ENCODE data around the gene PDCD10. TPM values are rescaled to one million over a fixed set of nuclear protein-coding genes. Genes with fewer than 3 reads are reported as not detected.

PDCD10 gene
- total RNA-seq, 2 experiments from 2014 or later = 72.5 to 82.9 TPM

GRCh38 chr3:167728632-167729323 is 5.9 kb downstream of the PDCD10 start:
- DNase-seq = no peak
- Mint-ChIP-seq H3K27me3 (no peaks in the 10 kb centered on the region), H3K9me3 (no peaks in the 10 kb centered on the region), H3K4me1 (peaks cover 46% of the 10 kb centered on the region), H3K36me3 (ENCODE audit: low read depth) (peaks cover 13% of the 10 kb centered on the region), H3K4me3 (no peak overlapping the region), H3K27ac (no peak overlapping the region)
- POLR2A ChIA-PET = no interaction called here
- CTCF ChIA-PET = no interaction called here

GRCh38 chr3:167728176-167728575 is 6.5 kb downstream of the PDCD10 start:
- Mint-ChIP-seq H3K27ac (no peak overlapping the region), H3K27me3 (no peaks in the 10 kb centered on the region), H3K36me3 (ENCODE audit: low read depth) (peaks cover 15% of the 10 kb centered on the region), H3K4me3 (no peak overlapping the region), H3K4me1 (peaks cover 43% of the 10 kb centered on the region), H3K9me3 (no peaks in the 10 kb centered on the region)
- no peak for DNase-seq
- ChIA-PET CTCF (interaction anchor here (1.2 kb wide), 1 partner anchor 13 kb away, joined by 3 read pairs; no protein-coding TSS in a partner anchor), POLR2A (no interaction called here)

GRCh38 chr3:167723872-167724271 is 10.8 kb downstream of the PDCD10 start:
- no peaks in the 10 kb centered on the region for H3K9me3 Mint-ChIP-seq
- peaks cover 30% of the 10 kb centered on the region for H3K36me3 Mint-ChIP-seq (ENCODE audit: low read depth)
- ChIA-PET CTCF (interaction anchor here (1.3 kb wide), 2 partner anchors 12 to 14 kb away, joined by 3 read pairs; no protein-coding TSS in a partner anchor), POLR2A (no interaction called here)
- no peak overlapping the region for H3K27ac Mint-ChIP-seq
- no peak for DNase-seq
- no peaks in the 10 kb centered on the region for H3K27me3 Mint-ChIP-seq
- peaks cover 34% of the 10 kb centered on the region for H3K4me1 Mint-ChIP-seq
- no peak overlapping the region for H3K4me3 Mint-ChIP-seq

GRCh38 chr3:167723025-167723512 is 11.6 kb downstream of the PDCD10 start:
- ChIA-PET CTCF (interaction anchor here (1.3 kb wide), 1 partner anchor 13 kb away, joined by 3 read pairs; no protein-coding TSS in a partner anchor), POLR2A (no interaction called here)
- no peak overlapping the region for H3K27ac Mint-ChIP-seq
- no peak for DNase-seq
- no peaks in the 10 kb centered on the region for H3K9me3 Mint-ChIP-seq
- no peaks in the 10 kb centered on the region for H3K27me3 Mint-ChIP-seq
- H3K4me3 Mint-ChIP-seq = no peak overlapping the region
- peaks cover 26% of the 10 kb centered on the region for H3K4me1 Mint-ChIP-seq
- H3K36me3 Mint-ChIP-seq (ENCODE audit: low read depth) = peaks cover 38% of the 10 kb centered on the region

- Mint-ChIP-seq H3K27ac (no peak overlapping the region), H3K4me3 (no peak overlapping the region), H3K4me1 (peaks cover 31% of the 10 kb centered on the region), H3K9me3 (peaks cover 4% of the 10 kb centered on the region), H3K27me3 (no peaks in the 10 kb centered on the region), H3K36me3 (ENCODE audit: low read depth) (peaks cover 74% of the 10 kb centered on the region)
- ChIA-PET CTCF (no interaction called here), POLR2A (no interaction called here)
- no peak for DNase-seq
Observed at GRCh38 chr3:167718582-167718981, 16.1 kb downstream of the PDCD10 start.

GRCh38 chr3:167716920-167717319 is 17.8 kb downstream of the PDCD10 start:
- CTCF ChIA-PET = no interaction called here

GRCh38 chr3:167714871-167715270 is 19.8 kb downstream of the PDCD10 start:
- Mint-ChIP-seq H3K27me3 (no peaks in the 10 kb centered on the region), H3K9me3 (peaks cover 4% of the 10 kb centered on the region), H3K36me3 (ENCODE audit: low read depth) (peaks cover 87% of the 10 kb centered on the region), H3K27ac (no peak overlapping the region), H3K4me1 (peaks cover 38% of the 10 kb centered on the region), H3K4me3 (no peak overlapping the region)
- DNase-seq = no peak
- ChIA-PET CTCF (interaction anchor here (1.2 to 1.5 kb wide), 2 partner anchors 9 to 13 kb away, joined by 3 read pairs; no protein-coding TSS in a partner anchor), POLR2A (no interaction called here)

More at GRCh38 chr3:167716920-167717319, 17.8 kb downstream of the PDCD10 start:
- peaks cover 42% of the 10 kb centered on the region for H3K4me1 Mint-ChIP-seq
- no peak overlapping the region for H3K4me3 Mint-ChIP-seq
- peaks cover 4% of the 10 kb centered on the region for H3K9me3 Mint-ChIP-seq
- no peak overlapping the region for H3K27ac Mint-ChIP-seq
- peaks cover 80% of the 10 kb centered on the region for H3K36me3 Mint-ChIP-seq (ENCODE audit: low read depth)
- H3K27me3 Mint-ChIP-seq = no peaks in the 10 kb centered on the region
- DNase-seq = no peak
- POLR2A ChIA-PET = no interaction called here

GRCh38 chr3:167712445-167712844 is 22.2 kb downstream of the PDCD10 start:
- H3K27ac Mint-ChIP-seq = no peak overlapping the region
- H3K4me1 Mint-ChIP-seq = peaks cover 40% of the 10 kb centered on the region
- CTCF ChIA-PET = no interaction called here
- peaks cover 4% of the 10 kb centered on the region for H3K9me3 Mint-ChIP-seq
- no peaks in the 10 kb centered on the region for H3K27me3 Mint-ChIP-seq
- H3K36me3 Mint-ChIP-seq (ENCODE audit: low read depth) = peaks cover 85% of the 10 kb centered on the region
- no peak overlapping the region for H3K4me3 Mint-ChIP-seq
- DNase-seq = no peak
- POLR2A ChIA-PET = no interaction called here

- no peaks in the 10 kb centered on the region for H3K27me3 Mint-ChIP-seq
- H3K4me3 Mint-ChIP-seq = no peak overlapping the region
- peaks cover 4% of the 10 kb centered on the region for H3K9me3 Mint-ChIP-seq
- H3K27ac Mint-ChIP-seq = no peak overlapping the region
- H3K4me1 Mint-ChIP-seq = peaks cover 40% of the 10 kb centered on the region
- DNase-seq = no peak
- peaks cover 82% of the 10 kb centered on the region for H3K36me3 Mint-ChIP-seq (ENCODE audit: low read depth)
- CTCF ChIA-PET = no interaction called here
- POLR2A ChIA-PET = no interaction called here
Observed at GRCh38 chr3:167711439-167711838, 23.3 kb downstream of the PDCD10 start.

GRCh38 chr3:167710552-167710951 is 24.1 kb downstream of the PDCD10 start:
- Mint-ChIP-seq H3K4me1 (peaks cover 39% of the 10 kb centered on the region), H3K27ac (no peak overlapping the region), H3K4me3 (no peak overlapping the region), H3K27me3 (no peaks in the 10 kb centered on the region), H3K9me3 (peaks cover 4% of the 10 kb centered on the region), H3K36me3 (ENCODE audit: low read depth) (peaks cover 81% of the 10 kb centered on the region)
- no peak for DNase-seq
- ChIA-PET CTCF (interaction anchor here (1.0 kb wide), 1 partner anchor 14 kb away, joined by 3 read pairs; no protein-coding TSS in a partner anchor), POLR2A (no interaction called here)

- Mint-ChIP-seq H3K27ac (no peak overlapping the region), H3K36me3 (ENCODE audit: low read depth) (peaks cover 73% of the 10 kb centered on the region), H3K4me3 (no peak overlapping the region), H3K27me3 (no peaks in the 10 kb centered on the region), H3K4me1 (peaks cover 31% of the 10 kb centered on the region), H3K9me3 (peaks cover 4% of the 10 kb centered on the region)
- ChIA-PET CTCF (interaction anchor here (1.0 to 1.1 kb wide), 2 partner anchors 14 to 26 kb away, joined by 3 read pairs; partner anchors contain the start of gene SERPINI1), POLR2A (no interaction called here)
- DNase-seq = no peak
Observed at GRCh38 chr3:167709690-167710089, 25.0 kb downstream of the PDCD10 start.

- DNase-seq = no peak
- CTCF ChIA-PET = interaction anchor here (0.6 to 1.4 kb wide), 2 partner anchors 9 to 1953 kb away, joined by 3 read pairs; no protein-coding TSS in a partner anchor
- POLR2A ChIA-PET = no interaction called here
- Mint-ChIP-seq H3K27me3 (no peaks in the 10 kb centered on the region), H3K4me1 (peaks cover 7% of the 10 kb centered on the region), H3K9me3 (no peaks in the 10 kb centered on the region), H3K27ac (no peak overlapping the region), H3K4me3 (no peak overlapping the region), H3K36me3 (ENCODE audit: low read depth) (peaks cover 51% of the 10 kb centered on the region)
Observed at GRCh38 chr3:167705840-167706239, 28.9 kb downstream of the PDCD10 start.

GRCh38 chr3:167700926-167701325 is 33.8 kb downstream of the PDCD10 start:
- H3K9me3 Mint-ChIP-seq = no peaks in the 10 kb centered on the region
- POLR2A ChIA-PET = no interaction called here
- CTCF ChIA-PET = no interaction called here

More at GRCh38 chr3:167700926-167701325, 33.8 kb downstream of the PDCD10 start:
- Mint-ChIP-seq H3K27me3 (no peaks in the 10 kb centered on the region), H3K4me3 (no peak overlapping the region), H3K36me3 (ENCODE audit: low read depth) (peaks cover 35% of the 10 kb centered on the region), H3K4me1 (peaks cover 3% of the 10 kb centered on the region), H3K27ac (no peak overlapping the region)
- no peak for DNase-seq

Data from activated CD4-positive, alpha-beta T cell treated with anti-CD3 and anti-CD28 coated beads, Interleukin-2, amount 10 ng/mL, durations not matched to agents 7 days and 5 days (primary cell).